ENCODE measurements around the gene KDSR. TPM values are rescaled to one million over a fixed set of nuclear protein-coding genes. Genes with fewer than 3 reads are reported as not detected.

The KDSR gene
- total RNA-seq, 1 experiment from 2014 or later = 41.7 TPM

DNA sequence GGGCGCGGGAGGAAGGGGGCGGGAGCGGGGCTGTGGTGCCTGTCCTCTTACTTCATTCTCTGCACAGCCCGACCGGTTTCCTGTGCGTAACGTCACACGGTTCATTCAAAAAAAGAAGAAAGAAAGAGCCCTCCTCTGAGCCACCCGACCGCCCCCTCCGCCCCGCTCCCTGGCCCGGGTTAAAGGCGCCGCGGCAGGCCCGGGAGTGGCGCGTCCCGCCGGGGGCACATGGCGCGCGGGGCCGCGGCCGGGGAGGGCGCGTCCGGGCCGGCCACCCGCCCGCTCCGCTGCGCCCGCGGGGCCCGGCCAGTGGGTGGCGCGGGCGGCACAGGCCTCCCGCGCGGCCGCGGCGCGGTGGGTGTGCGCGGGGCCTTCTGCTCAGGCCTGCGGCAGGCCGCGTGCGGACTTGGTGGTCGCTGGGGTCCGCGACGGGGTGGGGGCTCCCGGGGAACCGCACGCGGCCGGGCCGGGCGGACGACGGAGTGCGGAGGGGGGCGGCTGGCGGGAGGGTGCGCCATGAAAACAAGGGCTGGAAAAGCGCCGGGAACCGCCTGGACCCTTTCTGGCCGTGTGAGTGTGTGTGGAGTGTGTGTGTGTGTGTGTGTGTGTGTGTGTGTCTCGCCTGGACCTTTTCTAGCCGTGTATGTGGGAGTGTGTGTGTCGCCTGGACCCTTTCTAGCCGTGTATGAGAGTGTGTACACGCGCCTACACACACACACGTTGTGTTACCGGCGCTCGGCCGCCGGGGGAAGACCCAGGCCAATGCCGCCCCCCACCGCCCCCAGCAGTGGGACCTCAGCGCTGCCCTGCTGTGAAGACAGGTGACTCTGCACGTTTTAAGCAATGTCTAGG is 46.7 kb downstream of the KDSR start:
- H3K9me3 ChIP-seq (ENCODE audit: insufficient read depth, low read depth) = no peaks in the 10 kb centered on the region
- POLR2A ChIA-PET (ENCODE audit: unreplicated experiment) = no interaction called here

GRCh38 chr18:63319383-63320122 is 47.5 kb downstream of the KDSR start, which contains the start of gene BCL2:
BCL2 (minus strand) TSS chr18:63319769.
- BruUV-seq (replicated peaks) = no TSS peak

More for the DNA sequence above, 46.7 kb downstream of the KDSR start:
- Histone ChIP-seq H3F3A (ENCODE audit: insufficient read depth, low read depth) (peaks cover 11% of the 10 kb centered on the region; the same call in 1 of the 2 replicates), H2AFZ (peak overlapping the region; percentile 86), H3K9me2 (ENCODE audit: insufficient read depth) (no peaks in the 10 kb centered on the region), H3K36me3 (ENCODE audit: low read depth) (no peaks in the 10 kb centered on the region), H4K20me1 (ENCODE audit: insufficient read depth) (no peaks in the 10 kb centered on the region), H3K4me1 (replicated peaks; ENCODE audit: insufficient read depth) (peaks cover 18% of the 10 kb centered on the region; the same call in 1 of the 2 replicates), H3K4me2 (peak overlapping the region; percentile 87), H3K27ac (0 out of 2 replicates have a peak overlapping the region, but pooled peaks have one; percentile 43), H3K27me3 (ENCODE audit: insufficient read depth, low read depth) (no peaks in the 10 kb centered on the region), H3K4me3 (peak overlapping the region; percentile 60), H3K79me2 (ENCODE audit: low read depth) (no peaks in the 10 kb centered on the region)
- intact Hi-C loops (cut with micrococcal nuclease; ENCODE audit: unreplicated experiment) = loop anchor here (1.0 to 10.0 kb wide), 3 partner anchors 165 to 733 kb away; no protein-coding TSS in a partner anchor
- TF ChIP-seq CTCF (conservative IDR thresholded peaks at IDR 0.05) (no peak), EZH2 (IDR thresholded peaks at IDR 0.05; ENCODE audit: low read depth) (no peak)
- BruUV-seq (replicated peaks) = TSS peak; percentile 86
- CTCF ChIA-PET = interaction anchor here (0.7 kb wide), 1 partner anchor 685 kb away, joined by 4 read pairs; no protein-coding TSS in a partner anchor
- DNase-seq = peak; percentile 66 to 71

More at GRCh38 chr18:63319383-63320122, 47.5 kb downstream of the KDSR start, which contains the start of gene BCL2:
- Histone ChIP-seq H3K27me3 (ENCODE audit: insufficient read depth, low read depth) (no peaks in the 10 kb centered on the region), H3K9me3 (ENCODE audit: insufficient read depth, low read depth) (no peaks in the 10 kb centered on the region), H2AFZ (peak within 1 kb of the TSS; percentile 98), H3K9me2 (ENCODE audit: insufficient read depth) (no peaks in the 10 kb centered on the region), H3K4me3 (peak within 1 kb of the TSS; percentile 87), H3K79me2 (ENCODE audit: low read depth) (no peaks in the 10 kb centered on the region), H4K20me1 (ENCODE audit: insufficient read depth) (no peaks in the 10 kb centered on the region), H3K36me3 (ENCODE audit: low read depth) (no peaks in the 10 kb centered on the region), H3K4me2 (peak within 1 kb of the TSS; percentile 90), H3K27ac (0 out of 2 replicates have a peak within 1 kb of the TSS, but pooled peaks have one; percentile 43), H3F3A (ENCODE audit: insufficient read depth, low read depth) (peaks cover 11% of the 10 kb centered on the region; the same call in 1 of the 2 replicates), H3K4me1 (replicated peaks; ENCODE audit: insufficient read depth) (peaks cover 18% of the 10 kb centered on the region; the same call in 1 of the 2 replicates)
- TF ChIP-seq EZH2 (IDR thresholded peaks at IDR 0.05; ENCODE audit: low read depth) = no peak
- TF ChIP-seq CTCF (conservative IDR thresholded peaks at IDR 0.05) = no peak
- peak in 1 of 2 experiments; percentile 16 for DNase-seq
- CTCF ChIA-PET = interaction anchor here (0.7 kb wide), 1 partner anchor 684 kb away, joined by 4 read pairs; no protein-coding TSS in a partner anchor
- intact Hi-C loops (cut with micrococcal nuclease; ENCODE audit: unreplicated experiment) = loop anchor here (1.0 to 10.0 kb wide), 4 partner anchors 82 to 732 kb away; no protein-coding TSS in a partner anchor
- POLR2A ChIA-PET (ENCODE audit: unreplicated experiment) = no interaction called here

Measured in PC-9 (cell line).